HepG2 (cell line): Measurements from ENCODE around the gene CDK9. TPM values are rescaled to one million over a fixed set of nuclear protein-coding genes. Genes with fewer than 3 reads are reported as not detected.

Experiments
- ARNT ChIP-seq: fragments of 450-650 bp; IDR thresholded peaks from 2 replicates; pipeline ENCODE4 v1.6.1; 2017
- ATM ChIP-seq: fragments of 450-650 bp; IDR thresholded peaks from 2 replicates; pipeline ENCODE4 v1.7.1; 2017; ENCODE audit warnings: mild to moderate bottlenecking, borderline replicate concordance
- GZF1 ChIP-seq: sonication (generic); formaldehyde crosslinking; IDR thresholded peaks from 2 replicates; pipeline ENCODE4 v1.5.1; 2020; ENCODE audit warnings: mild to moderate bottlenecking, missing genetic modification reagents
- HIVEP1 ChIP-seq: sonication (generic); formaldehyde crosslinking; IDR thresholded peaks from 2 replicates; pipeline ENCODE4 v1.4.0; 2020; ENCODE audit warnings: mild to moderate bottlenecking, missing genetic modification reagents
- HMG20B ChIP-seq: conservative IDR thresholded peaks from 2 replicates; pipeline ENCODE4 v1.6.1; 2016; ENCODE audit warnings: missing genetic modification reagents, missing compliant biosample characterization
- HNRNPLL ChIP-seq: fragments of 200-400 bp; formaldehyde crosslinking; IDR thresholded peaks from 2 replicates; pipeline ENCODE4 v1.6.1; 2017; ENCODE audit warnings: mild to moderate bottlenecking, low read depth, low read length; ENCODE audit not compliant: poor library complexity, severe bottlenecking
- KAT8 ChIP-seq: IDR thresholded peaks from 2 replicates; pipeline ENCODE4 v1.6.1; 2016; ENCODE audit warnings: missing genetic modification reagents, missing compliant biosample characterization
- NONO ChIP-seq, 2 experiments: fragments of 450-650 bp in 1 of 2; sonication (generic) in 1 of 2; formaldehyde crosslinking in 1 of 2; IDR thresholded peaks in 1 of 2; conservative IDR thresholded peaks in 1 of 2; 2 replicates each; pipeline versions ENCODE4 v1.6.1 to v1.8.0; 2017 to 2022; ENCODE audit warnings: mild to moderate bottlenecking in 1 of 2, missing genetic modification reagents in 1 of 2, moderate library complexity in 1 of 2
- NR2F6 ChIP-seq, 2 experiments: IDR thresholded peaks; 2 replicates each; pipeline ENCODE4 v1.6.1; 2016; ENCODE audit warnings: antibody characterized with exemption in 1 of 2, mild to moderate bottlenecking in 1 of 2
- POLR2G ChIP-seq: fragments of 200-400 bp; formaldehyde crosslinking; IDR thresholded peaks from 2 replicates; pipeline ENCODE4 v1.6.1; 2018; ENCODE audit warnings: mild to moderate bottlenecking, low read depth, low read length, moderate library complexity
- SMYD3 ChIP-seq: sonication (generic); formaldehyde crosslinking; IDR thresholded peaks from 2 replicates; pipeline ENCODE4 v1.8.1; 2023; ENCODE audit warnings: mild to moderate bottlenecking, missing genetic modification reagents
- STAT5B ChIP-seq: sonication (generic); formaldehyde crosslinking; IDR thresholded peaks from 2 replicates; pipeline ENCODE4 v1.4.0; 2020; ENCODE audit warnings: missing genetic modification reagents
- ZNF124 ChIP-seq: sonication (generic); formaldehyde crosslinking; IDR thresholded peaks from 2 replicates; pipeline ENCODE4 v1.4.0; 2020; ENCODE audit warnings: missing genetic modification reagents
- ZNF253 ChIP-seq: sonication (generic); formaldehyde crosslinking; IDR thresholded peaks from 2 replicates; pipeline ENCODE4 v1.8.0; 2022; ENCODE audit warnings: mild to moderate bottlenecking, missing genetic modification reagents, borderline replicate concordance
- ZNF317 ChIP-seq: sonication (generic); formaldehyde crosslinking; IDR thresholded peaks from 2 replicates; pipeline ENCODE4 v1.5.0; 2020; ENCODE audit warnings: mild to moderate bottlenecking, missing genetic modification reagents
- polyA plus RNA-seq, 8 experiments: library from polyadenylated mRNA; depleted of rRNA in 3 of 8; stranded (reverse) in 7 of 8; unstranded in 1 of 8; fragments of >200 nt; fragmentation: Illumina TruSeq in 4 of 8; extraction: Trizol in 4 of 8; gene quantifications; 2 replicates each; pipeline versions ENCODE4 v1.2.1 to v1.2.3, GENCODE V29; 2011 to 2016; ENCODE audit warnings: low read depth in 4 of 8, missing spikeins in 1 of 8, mixed read lengths in 1 of 8; ENCODE audit not compliant: insufficient read depth in 1 of 8
- total RNA-seq, 5 experiments: library from RNA; depleted of rRNA; stranded (reverse); fragments of >200 nt; fragmentation: Illumina TruSeq; extraction: Trizol; gene quantifications; 2 replicates each; pipeline ENCODE4 v1.2.3, GENCODE V29; 2016; ENCODE audit warnings: low read depth in 1 of 5
- TF ChIP-seq, protein P1 (sequence below): sonication (generic); formaldehyde crosslinking; IDR thresholded peaks from 2 replicates; pipeline ENCODE4 v1.9.0; 2022; ENCODE audit warnings: missing genetic modification reagents, mild to moderate bottlenecking, borderline replicate concordance
- TF ChIP-seq, protein P2 (sequence below): sonication (generic); formaldehyde crosslinking; IDR thresholded peaks from 2 replicates; pipeline ENCODE4 v1.4.0; 2020; ENCODE audit warnings: mild to moderate bottlenecking, missing genetic modification reagents
- TF ChIP-seq, protein P3 (sequence below): sonication (generic); formaldehyde crosslinking; IDR thresholded peaks from 2 replicates; pipeline ENCODE4 v1.4.0; 2020; ENCODE audit warnings: missing genetic modification reagents
- TF ChIP-seq, protein P4 (sequence below): sonication (generic); formaldehyde crosslinking; IDR thresholded peaks from 2 replicates; pipeline ENCODE4 v1.8.0; 2022; ENCODE audit warnings: mild to moderate bottlenecking, missing genetic modification reagents, borderline replicate concordance
- TF ChIP-seq, protein P5 (sequence below): IDR thresholded peaks from 2 replicates; pipeline ENCODE4 v1.4.0; 2020; ENCODE audit warnings: mild to moderate bottlenecking, missing genetic modification reagents

The CDK9 gene
- total and polyA plus RNA-seq, 2 of the 13 experiments (the other 11 are each of a cell fraction or from before 2014, with no cell fraction given) = 16.8 to 21.5 TPM

DNA sequence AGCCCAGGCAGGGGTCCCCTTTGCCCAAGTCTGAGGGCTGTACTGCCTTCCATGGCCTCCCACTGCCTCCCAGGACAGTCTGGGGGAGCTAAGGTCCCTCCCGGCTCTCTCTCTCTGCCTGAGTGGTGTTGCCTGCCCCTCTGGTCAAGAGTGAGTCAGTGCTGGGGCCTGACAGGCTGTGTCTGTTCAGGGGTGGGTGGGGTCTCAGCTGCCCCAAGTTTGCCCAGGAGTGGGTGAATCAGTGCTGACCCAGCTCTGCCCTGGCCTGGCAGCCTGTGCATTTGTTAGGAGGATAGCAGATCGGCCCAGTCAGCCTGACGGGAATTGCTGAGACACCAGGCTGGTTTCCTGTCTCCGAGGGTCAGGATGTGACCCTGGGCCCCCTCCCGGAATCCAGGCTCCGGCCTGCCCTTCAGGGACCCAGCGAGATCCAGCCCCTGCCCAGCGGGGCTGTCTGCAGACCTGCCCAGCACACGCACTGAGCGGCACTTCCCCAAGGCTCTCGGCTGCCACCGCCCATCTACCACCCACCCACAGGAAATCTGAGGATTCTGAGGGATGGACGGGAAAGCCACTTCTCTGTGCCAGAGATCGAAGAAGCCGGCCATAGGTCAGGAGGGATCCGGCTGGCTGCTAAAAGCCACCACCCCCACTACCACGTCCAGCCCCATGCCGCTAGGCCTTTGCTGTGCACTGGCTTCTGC, 52.7 kb downstream of the CDK9 start (continued):
- TF ChIP-seq HNRNPLL (no peak), GZF1 (no peak), NR2F6 (IDR thresholded peaks at IDR 0.05) (peak; percentile 61), NR2F6 (CRISPR knock-in tag; IDR thresholded peaks at IDR 0.05) (peak; percentile 77), ZNF317 (no peak), KAT8 (CRISPR knock-in tag) (peak; percentile 23; the same call in 1 of the 2 replicates), ARNT (no peak), ATM (no peak), SMYD3 (CRISPR knock-in tag) (no peak), POLR2G (no peak), NONO (IDR thresholded peaks at IDR 0.05) (no peak), NONO (CRISPR knock-in tag; conservative IDR thresholded peaks at IDR 0.05) (0 out of 2 replicates have a peak, but pooled peaks have one; percentile 27), ZNF124 (CRISPR knock-in tag) (no peak), HMG20B (CRISPR knock-in tag) (no peak), STAT5B (CRISPR knock-in tag) (no peak), ZNF253 (no peak), HIVEP1 (CRISPR knock-in tag) (no peak)
- TF ChIP-seq, protein P1, sequence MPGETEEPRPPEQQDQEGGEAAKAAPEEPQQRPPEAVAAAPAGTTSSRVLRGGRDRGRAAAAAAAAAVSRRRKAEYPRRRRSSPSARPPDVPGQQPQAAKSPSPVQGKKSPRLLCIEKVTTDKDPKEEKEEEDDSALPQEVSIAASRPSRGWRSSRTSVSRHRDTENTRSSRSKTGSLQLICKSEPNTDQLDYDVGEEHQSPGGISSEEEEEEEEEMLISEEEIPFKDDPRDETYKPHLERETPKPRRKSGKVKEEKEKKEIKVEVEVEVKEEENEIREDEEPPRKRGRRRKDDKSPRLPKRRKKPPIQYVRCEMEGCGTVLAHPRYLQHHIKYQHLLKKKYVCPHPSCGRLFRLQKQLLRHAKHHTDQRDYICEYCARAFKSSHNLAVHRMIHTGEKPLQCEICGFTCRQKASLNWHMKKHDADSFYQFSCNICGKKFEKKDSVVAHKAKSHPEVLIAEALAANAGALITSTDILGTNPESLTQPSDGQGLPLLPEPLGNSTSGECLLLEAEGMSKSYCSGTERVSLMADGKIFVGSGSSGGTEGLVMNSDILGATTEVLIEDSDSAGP (CRISPR knock-in tag) = peak; percentile 47; the same call in 1 of the 2 replicates
- TF ChIP-seq, protein P2, sequence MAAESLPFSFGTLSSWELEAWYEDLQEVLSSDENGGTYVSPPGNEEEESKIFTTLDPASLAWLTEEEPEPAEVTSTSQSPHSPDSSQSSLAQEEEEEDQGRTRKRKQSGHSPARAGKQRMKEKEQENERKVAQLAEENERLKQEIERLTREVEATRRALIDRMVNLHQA (CRISPR knock-in tag) = no peak
- TF ChIP-seq, protein P3, sequence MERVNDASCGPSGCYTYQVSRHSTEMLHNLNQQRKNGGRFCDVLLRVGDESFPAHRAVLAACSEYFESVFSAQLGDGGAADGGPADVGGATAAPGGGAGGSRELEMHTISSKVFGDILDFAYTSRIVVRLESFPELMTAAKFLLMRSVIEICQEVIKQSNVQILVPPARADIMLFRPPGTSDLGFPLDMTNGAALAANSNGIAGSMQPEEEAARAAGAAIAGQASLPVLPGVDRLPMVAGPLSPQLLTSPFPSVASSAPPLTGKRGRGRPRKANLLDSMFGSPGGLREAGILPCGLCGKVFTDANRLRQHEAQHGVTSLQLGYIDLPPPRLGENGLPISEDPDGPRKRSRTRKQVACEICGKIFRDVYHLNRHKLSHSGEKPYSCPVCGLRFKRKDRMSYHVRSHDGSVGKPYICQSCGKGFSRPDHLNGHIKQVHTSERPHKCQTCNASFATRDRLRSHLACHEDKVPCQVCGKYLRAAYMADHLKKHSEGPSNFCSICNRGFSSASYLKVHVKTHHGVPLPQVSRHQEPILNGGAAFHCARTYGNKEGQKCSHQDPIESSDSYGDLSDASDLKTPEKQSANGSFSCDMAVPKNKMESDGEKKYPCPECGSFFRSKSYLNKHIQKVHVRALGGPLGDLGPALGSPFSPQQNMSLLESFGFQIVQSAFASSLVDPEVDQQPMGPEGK (CRISPR knock-in tag) = peak; percentile 59; the same call in 1 of the 2 replicates
- TF ChIP-seq, protein P4, sequence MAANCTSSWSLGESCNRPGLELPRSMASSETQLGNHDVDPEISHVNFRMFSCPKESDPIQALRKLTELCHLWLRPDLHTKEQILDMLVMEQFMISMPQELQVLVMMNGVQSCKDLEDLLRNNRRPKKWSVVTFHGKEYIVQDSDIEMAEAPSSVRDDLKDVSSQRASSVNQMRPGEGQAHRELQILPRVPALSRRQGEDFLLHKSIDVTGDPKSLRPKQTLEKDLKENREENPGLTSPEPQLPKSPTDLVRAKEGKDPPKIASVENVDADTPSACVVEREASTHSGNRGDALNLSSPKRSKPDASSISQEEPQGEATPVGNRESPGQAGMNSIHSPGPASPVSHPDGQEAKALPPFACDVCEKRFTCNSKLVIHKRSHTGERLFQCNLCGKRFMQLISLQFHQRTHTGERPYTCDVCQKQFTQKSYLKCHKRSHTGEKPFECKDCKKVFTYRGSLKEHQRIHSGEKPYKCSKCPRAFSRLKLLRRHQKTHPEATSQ (CRISPR knock-in tag) = no peak
- TF ChIP-seq, protein P5, sequence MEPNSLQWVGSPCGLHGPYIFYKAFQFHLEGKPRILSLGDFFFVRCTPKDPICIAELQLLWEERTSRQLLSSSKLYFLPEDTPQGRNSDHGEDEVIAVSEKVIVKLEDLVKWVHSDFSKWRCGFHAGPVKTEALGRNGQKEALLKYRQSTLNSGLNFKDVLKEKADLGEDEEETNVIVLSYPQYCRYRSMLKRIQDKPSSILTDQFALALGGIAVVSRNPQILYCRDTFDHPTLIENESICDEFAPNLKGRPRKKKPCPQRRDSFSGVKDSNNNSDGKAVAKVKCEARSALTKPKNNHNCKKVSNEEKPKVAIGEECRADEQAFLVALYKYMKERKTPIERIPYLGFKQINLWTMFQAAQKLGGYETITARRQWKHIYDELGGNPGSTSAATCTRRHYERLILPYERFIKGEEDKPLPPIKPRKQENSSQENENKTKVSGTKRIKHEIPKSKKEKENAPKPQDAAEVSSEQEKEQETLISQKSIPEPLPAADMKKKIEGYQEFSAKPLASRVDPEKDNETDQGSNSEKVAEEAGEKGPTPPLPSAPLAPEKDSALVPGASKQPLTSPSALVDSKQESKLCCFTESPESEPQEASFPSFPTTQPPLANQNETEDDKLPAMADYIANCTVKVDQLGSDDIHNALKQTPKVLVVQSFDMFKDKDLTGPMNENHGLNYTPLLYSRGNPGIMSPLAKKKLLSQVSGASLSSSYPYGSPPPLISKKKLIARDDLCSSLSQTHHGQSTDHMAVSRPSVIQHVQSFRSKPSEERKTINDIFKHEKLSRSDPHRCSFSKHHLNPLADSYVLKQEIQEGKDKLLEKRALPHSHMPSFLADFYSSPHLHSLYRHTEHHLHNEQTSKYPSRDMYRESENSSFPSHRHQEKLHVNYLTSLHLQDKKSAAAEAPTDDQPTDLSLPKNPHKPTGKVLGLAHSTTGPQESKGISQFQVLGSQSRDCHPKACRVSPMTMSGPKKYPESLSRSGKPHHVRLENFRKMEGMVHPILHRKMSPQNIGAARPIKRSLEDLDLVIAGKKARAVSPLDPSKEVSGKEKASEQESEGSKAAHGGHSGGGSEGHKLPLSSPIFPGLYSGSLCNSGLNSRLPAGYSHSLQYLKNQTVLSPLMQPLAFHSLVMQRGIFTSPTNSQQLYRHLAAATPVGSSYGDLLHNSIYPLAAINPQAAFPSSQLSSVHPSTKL (CRISPR knock-in tag) = peak; percentile 53; the same call in 1 of the 2 replicates
